ENCODE data around the gene GPR63. TPM values are rescaled to one million over a fixed set of nuclear protein-coding genes. Genes with fewer than 3 reads are reported as not detected.

GPR63 gene
- total and polyA plus RNA-seq, 2 of the 4 experiments (the other 2 are of a cell fraction) = 0.36 to 0.44 TPM

DNA sequence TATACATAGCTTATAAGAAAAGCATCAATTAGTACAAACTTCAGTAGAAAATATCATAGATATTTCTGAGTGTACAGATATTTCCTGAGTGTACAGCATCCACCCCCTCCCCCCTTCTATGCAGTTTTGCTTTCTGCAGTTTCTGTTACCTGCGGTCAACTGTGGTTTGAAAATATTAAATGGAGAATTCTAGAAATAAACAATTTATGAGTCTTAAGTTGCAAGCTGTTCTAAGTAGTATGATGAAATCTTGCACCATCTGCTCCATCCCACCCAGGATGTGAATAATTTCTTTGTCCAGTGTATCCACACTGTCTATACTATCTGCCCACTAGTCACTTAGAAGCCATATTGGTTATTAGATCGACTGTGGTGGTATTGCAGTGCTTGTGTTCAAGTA is 15.8 kb upstream of the GPR63 start:
- Histone ChIP-seq H2BK120ac (ENCODE audit: low read depth, low read length) (no peak overlapping the region), H3K56ac (ENCODE audit: extremely low read depth, insufficient read depth, low read length) (no peak overlapping the region), H2AK5ac (ENCODE audit: low read depth, low read length) (no peak overlapping the region), H3K9me3 (ENCODE audit: control insufficient read depth, insufficient read depth, low read length) (no peaks in the 10 kb centered on the region), H4K91ac (ENCODE audit: insufficient read depth, low read depth, low read length) (no peak overlapping the region), H2BK20ac (ENCODE audit: low read depth, low read length) (no peak overlapping the region), H2BK15ac (ENCODE audit: low read depth, low read length) (no peak overlapping the region), H2BK5ac (ENCODE audit: low read depth, low read length, poor library complexity, severe bottlenecking) (no peak overlapping the region), H4K20me1 (ENCODE audit: insufficient read depth, low read length) (no peaks in the 10 kb centered on the region), H3K9me1 (ENCODE audit: insufficient read depth, low read length) (no peaks in the 10 kb centered on the region), H2AK9ac (replicated peaks; ENCODE audit: low read depth, low read length, poor library complexity) (no peak overlapping the region), H3K36me3 (ENCODE audit: control insufficient read depth, insufficient read depth, low read length) (no peaks in the 10 kb centered on the region), H4K5ac (ENCODE audit: low read depth, low read length) (no peak overlapping the region), H3K18ac (ENCODE audit: low read depth, low read length) (no peak overlapping the region), H3K79me1 (ENCODE audit: low read depth in 1 of 2, low read length in 2 of 2) (no peaks in the 10 kb centered on the region), H3K23ac (ENCODE audit: low read depth, low read length) (no peak overlapping the region), H3K14ac (replicated peaks; ENCODE audit: low read depth, low read length) (no peak overlapping the region), H3K27me3 (ENCODE audit: control insufficient read depth, insufficient read depth, low read length) (peaks cover 2% of the 10 kb centered on the region; the same call in 1 of the 2 replicates), H3K4ac (ENCODE audit: low read depth, low read length) (no peak overlapping the region), H3K9ac (ENCODE audit: low read depth, low read length) (no peak overlapping the region), H3K4me2 (ENCODE audit: low read depth, low read length) (no peak overlapping the region), H3K27ac (ENCODE audit: insufficient read depth, low read length) (no peak overlapping the region), H2AFZ (replicated peaks; ENCODE audit: low read length, poor library complexity) (no peak overlapping the region), H3K4me3 (ENCODE audit: insufficient read depth, low read depth, low read length) (no peak overlapping the region), H4K8ac (ENCODE audit: low read depth in 2 of 2, low read length in 2 of 2) (no peak overlapping the region), H3K4me1 (ENCODE audit: control insufficient read depth, insufficient read depth, low read length) (no peaks in the 10 kb centered on the region)
- dilution Hi-C loops (cut with HindIII; ENCODE audit: low sequenced_read_pairs, unreplicated experiment) (no loop called here), in situ Hi-C loops (cut with MboI; ENCODE audit: low sequenced_read_pairs) (no loop called here), intact Hi-C loops (cut with micrococcal nuclease) (no loop called here)
- no CpG with 5 or more reads among the region's 2 CpGs for WGBS, 2 experiments (ENCODE audit: extremely low coverage in 2 of 2, insufficient read length in 1 of 2)
- POLR2A ChIA-PET (ENCODE audit: unreplicated experiment) = no interaction called here
- no peak for TF ChIP-seq POLR2A (IDR thresholded peaks at IDR 0.05; ENCODE audit: low read depth, low read length)
- TF ChIP-seq, protein P1, sequence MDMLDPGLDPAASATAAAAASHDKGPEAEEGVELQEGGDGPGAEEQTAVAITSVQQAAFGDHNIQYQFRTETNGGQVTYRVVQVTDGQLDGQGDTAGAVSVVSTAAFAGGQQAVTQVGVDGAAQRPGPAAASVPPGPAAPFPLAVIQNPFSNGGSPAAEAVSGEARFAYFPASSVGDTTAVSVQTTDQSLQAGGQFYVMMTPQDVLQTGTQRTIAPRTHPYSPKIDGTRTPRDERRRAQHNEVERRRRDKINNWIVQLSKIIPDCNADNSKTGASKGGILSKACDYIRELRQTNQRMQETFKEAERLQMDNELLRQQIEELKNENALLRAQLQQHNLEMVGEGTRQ (IDR thresholded peaks at IDR 0.05; ENCODE audit: low read depth, low read length) = no peak
- TF ChIP-seq RAD21 (IDR thresholded peaks at IDR 0.05; ENCODE audit: low read length) = no peak
- no peak for TF ChIP-seq MAFK (IDR thresholded peaks at IDR 0.05; ENCODE audit: low read depth, low read length)
- no peak for TF ChIP-seq NFE2L2 (IDR thresholded peaks at IDR 0.05; ENCODE audit: low read depth, low read length)
- TF ChIP-seq RCOR1 (IDR thresholded peaks at IDR 0.05; ENCODE audit: insufficient replicate concordance, low read length) = no peak
- TF ChIP-seq BHLHE40 (IDR thresholded peaks at IDR 0.05; ENCODE audit: low read depth, low read length) = no peak
- TF ChIP-seq, protein P2, sequence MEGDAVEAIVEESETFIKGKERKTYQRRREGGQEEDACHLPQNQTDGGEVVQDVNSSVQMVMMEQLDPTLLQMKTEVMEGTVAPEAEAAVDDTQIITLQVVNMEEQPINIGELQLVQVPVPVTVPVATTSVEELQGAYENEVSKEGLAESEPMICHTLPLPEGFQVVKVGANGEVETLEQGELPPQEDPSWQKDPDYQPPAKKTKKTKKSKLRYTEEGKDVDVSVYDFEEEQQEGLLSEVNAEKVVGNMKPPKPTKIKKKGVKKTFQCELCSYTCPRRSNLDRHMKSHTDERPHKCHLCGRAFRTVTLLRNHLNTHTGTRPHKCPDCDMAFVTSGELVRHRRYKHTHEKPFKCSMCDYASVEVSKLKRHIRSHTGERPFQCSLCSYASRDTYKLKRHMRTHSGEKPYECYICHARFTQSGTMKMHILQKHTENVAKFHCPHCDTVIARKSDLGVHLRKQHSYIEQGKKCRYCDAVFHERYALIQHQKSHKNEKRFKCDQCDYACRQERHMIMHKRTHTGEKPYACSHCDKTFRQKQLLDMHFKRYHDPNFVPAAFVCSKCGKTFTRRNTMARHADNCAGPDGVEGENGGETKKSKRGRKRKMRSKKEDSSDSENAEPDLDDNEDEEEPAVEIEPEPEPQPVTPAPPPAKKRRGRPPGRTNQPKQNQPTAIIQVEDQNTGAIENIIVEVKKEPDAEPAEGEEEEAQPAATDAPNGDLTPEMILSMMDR (conservative IDR thresholded peaks at IDR 0.05; ENCODE audit: low read depth, low read length) = no peak
- no peak for TF ChIP-seq RFX5 (IDR thresholded peaks at IDR 0.05; ENCODE audit: low read depth, low read length)
- TF ChIP-seq, protein P3, sequence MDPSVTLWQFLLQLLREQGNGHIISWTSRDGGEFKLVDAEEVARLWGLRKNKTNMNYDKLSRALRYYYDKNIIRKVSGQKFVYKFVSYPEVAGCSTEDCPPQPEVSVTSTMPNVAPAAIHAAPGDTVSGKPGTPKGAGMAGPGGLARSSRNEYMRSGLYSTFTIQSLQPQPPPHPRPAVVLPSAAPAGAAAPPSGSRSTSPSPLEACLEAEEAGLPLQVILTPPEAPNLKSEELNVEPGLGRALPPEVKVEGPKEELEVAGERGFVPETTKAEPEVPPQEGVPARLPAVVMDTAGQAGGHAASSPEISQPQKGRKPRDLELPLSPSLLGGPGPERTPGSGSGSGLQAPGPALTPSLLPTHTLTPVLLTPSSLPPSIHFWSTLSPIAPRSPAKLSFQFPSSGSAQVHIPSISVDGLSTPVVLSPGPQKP (IDR thresholded peaks at IDR 0.05; ENCODE audit: borderline replicate concordance, low read depth, low read length) = no peak
- TF ChIP-seq MXI1 (IDR thresholded peaks at IDR 0.05; ENCODE audit: borderline replicate concordance, low read depth, low read length) = no peak
- TF ChIP-seq CHD1 (IDR thresholded peaks at IDR 0.05; ENCODE audit: low read depth, low read length) = no peak
- no peak for TF ChIP-seq CEBPB (IDR thresholded peaks at IDR 0.05; ENCODE audit: low read depth, low read length)
- TF ChIP-seq MAZ (IDR thresholded peaks at IDR 0.05; ENCODE audit: borderline replicate concordance, low read depth, low read length) = no peak
- no peak for TF ChIP-seq SMC3 (IDR thresholded peaks at IDR 0.05; ENCODE audit: low read depth, low read length)
- no peak for TF ChIP-seq FOS (IDR thresholded peaks at IDR 0.05; ENCODE audit: low read depth, low read length)
- no TSS peak for BruUV-seq (replicated peaks)
- DNase-seq (no peak), ATAC-seq (ENCODE audit: low read depth) (no peak)
- CTCF ChIA-PET = no interaction called here
